ENCODE data around the gene CSNK1A1L. TPM values are rescaled to one million over a fixed set of nuclear protein-coding genes. Genes with fewer than 3 reads are reported as not detected.

Gene CSNK1A1L
- total and polyA plus RNA-seq, 9 donors: not detected

DNA sequence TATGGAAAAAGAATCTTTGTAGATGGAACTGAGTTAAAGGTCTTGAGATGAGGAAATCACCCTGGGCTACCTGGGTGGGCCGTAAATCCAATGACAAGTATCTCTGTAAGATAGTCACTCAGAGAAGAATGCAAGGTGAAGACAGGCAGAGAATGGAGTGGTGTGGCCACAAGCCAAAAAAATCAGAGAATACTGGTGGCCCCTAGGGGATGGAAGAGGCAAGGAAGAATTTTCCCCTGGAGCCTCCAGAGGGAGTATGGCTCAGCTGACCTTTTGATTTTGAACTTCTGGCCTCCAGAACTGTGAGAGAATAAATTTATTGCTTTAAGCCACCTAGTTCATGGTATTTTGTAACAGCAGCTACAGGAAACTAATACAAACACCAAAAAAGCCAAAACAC is 32.7 kb upstream of the CSNK1A1L start:
- Histone ChIP-seq H3K4me3 (no peak overlapping the region), H3K9me3 (no peaks in the 10 kb centered on the region), H3K27me3 (no peaks in the 10 kb centered on the region), H3K4me1 (ENCODE audit: insufficient read depth) (no peaks in the 10 kb centered on the region), H3K36me3 (no peaks in the 10 kb centered on the region), H3K27ac (no peak overlapping the region)
- TF ChIP-seq POLR2A (IDR thresholded peaks at IDR 0.05) (no peak), EP300 (IDR thresholded peaks at IDR 0.05) (no peak)
- TF ChIP-seq, protein P1, sequence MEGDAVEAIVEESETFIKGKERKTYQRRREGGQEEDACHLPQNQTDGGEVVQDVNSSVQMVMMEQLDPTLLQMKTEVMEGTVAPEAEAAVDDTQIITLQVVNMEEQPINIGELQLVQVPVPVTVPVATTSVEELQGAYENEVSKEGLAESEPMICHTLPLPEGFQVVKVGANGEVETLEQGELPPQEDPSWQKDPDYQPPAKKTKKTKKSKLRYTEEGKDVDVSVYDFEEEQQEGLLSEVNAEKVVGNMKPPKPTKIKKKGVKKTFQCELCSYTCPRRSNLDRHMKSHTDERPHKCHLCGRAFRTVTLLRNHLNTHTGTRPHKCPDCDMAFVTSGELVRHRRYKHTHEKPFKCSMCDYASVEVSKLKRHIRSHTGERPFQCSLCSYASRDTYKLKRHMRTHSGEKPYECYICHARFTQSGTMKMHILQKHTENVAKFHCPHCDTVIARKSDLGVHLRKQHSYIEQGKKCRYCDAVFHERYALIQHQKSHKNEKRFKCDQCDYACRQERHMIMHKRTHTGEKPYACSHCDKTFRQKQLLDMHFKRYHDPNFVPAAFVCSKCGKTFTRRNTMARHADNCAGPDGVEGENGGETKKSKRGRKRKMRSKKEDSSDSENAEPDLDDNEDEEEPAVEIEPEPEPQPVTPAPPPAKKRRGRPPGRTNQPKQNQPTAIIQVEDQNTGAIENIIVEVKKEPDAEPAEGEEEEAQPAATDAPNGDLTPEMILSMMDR (IDR thresholded peaks at IDR 0.05): no peak
- no peak for DNase-seq
- intact Hi-C loops (cut with DNase I): no loop called here
- 89 to 95% (median 91%) methylated on average over 1 of the region's 1 CpG for WGBS, 3 donors

DNA sequence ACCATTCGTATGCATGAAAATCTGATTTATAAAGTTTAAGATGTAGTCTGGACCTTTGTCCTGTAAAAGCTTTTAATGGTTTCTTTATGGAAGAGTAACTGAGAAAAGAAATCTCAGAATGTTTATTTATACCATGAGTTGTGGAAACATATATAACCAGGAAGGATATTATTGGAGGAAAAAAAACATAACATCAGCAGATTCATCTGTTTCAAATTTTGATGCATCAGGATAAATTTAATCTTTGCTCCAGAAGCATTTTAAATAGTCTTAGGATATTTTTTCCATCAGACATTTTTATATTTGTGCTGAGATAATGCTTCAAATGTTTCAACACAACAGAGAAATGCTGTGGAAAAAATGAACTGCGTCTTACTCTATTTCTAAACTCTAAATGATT is 31.2 kb upstream of the CSNK1A1L start:
- Histone ChIP-seq H3K36me3 (no peaks in the 10 kb centered on the region), H3K9me3 (no peaks in the 10 kb centered on the region), H3K27ac (no peak overlapping the region), H3K4me1 (ENCODE audit: insufficient read depth) (no peaks in the 10 kb centered on the region), H3K27me3 (no peaks in the 10 kb centered on the region), H3K4me3 (no peak overlapping the region)
- TF ChIP-seq, protein P1 (IDR thresholded peaks at IDR 0.05): no peak
- TF ChIP-seq POLR2A (IDR thresholded peaks at IDR 0.05) (no peak), EP300 (IDR thresholded peaks at IDR 0.05) (no peak)
- intact Hi-C loops (cut with DNase I): no loop called here
- 81 to 93% (median 83%) methylated on average over 2 of the region's 2 CpGs for WGBS, 3 donors
- DNase-seq: no peak

DNA sequence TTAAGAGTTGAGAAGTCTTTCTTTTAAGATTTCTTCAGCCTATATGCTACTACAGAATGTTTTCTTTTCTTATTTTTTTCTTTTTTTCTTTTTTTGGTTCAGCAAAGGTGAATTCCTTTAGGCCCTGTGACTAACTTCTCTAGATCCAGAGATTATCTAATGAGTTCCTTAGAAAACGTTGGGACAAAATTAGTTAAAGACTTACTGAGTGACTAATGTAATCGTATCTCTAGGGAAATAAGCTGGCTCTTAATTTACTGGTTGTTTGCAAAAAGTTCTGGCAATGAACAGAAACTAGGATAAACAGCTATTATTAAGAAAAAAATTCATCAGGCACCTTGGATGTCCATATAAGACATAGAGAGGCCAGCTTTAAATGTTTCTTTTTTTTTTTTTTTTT is 30.7 kb upstream of the CSNK1A1L start:
- intact Hi-C loops (cut with DNase I): no loop called here
- H3K27ac ChIP-seq: no peak overlapping the region
- H3K4me3 ChIP-seq: no peak overlapping the region
- DNase-seq: no peak
- 13 to 19% (median 16%) methylated on average over 2 of the region's 2 CpGs for WGBS, 3 donors
- no peak for TF ChIP-seq POLR2A (IDR thresholded peaks at IDR 0.05)
- TF ChIP-seq, protein P1 (IDR thresholded peaks at IDR 0.05): no peak
- TF ChIP-seq EP300 (IDR thresholded peaks at IDR 0.05): no peak
- H3K4me1 ChIP-seq (ENCODE audit: insufficient read depth): no peaks in the 10 kb centered on the region
- no peaks in the 10 kb centered on the region for H3K9me3 ChIP-seq
- no peaks in the 10 kb centered on the region for H3K36me3 ChIP-seq
- H3K27me3 ChIP-seq: no peaks in the 10 kb centered on the region

DNA sequence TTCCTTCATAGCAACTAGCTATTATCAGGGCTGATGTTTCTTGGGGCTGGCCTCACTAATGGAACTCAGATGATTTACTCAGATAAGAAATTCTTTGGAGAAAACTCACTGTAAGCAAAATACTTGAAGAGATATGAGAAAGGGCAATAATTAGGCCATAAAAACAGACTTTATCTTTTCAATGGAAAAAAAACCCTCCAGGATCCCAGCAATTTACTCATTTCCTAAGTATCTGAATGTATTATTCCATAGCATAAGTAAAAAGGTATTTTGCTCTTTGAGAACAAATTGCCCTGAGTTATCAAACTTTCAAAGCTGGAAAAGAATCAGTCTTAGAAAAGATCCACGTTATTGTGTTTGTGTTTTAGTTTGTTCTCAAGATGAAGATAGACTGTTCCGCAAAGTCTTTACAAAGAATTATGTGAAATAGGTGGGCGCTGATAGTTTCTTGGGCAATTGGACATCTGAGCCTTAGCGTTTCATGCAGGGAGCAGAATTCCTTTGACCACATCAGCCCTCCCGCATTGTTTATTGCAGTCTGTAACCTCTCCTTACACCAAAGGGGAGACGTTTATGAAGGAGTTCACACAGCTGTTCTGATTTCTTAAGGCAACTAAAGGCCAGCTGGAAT is 29.1 kb upstream of the CSNK1A1L start:
- DNase-seq: no peak
- 8 to 15% (median 10%) methylated on average over 6 of the region's 6 CpGs for WGBS, 3 donors
- Histone ChIP-seq H3K27me3 (no peaks in the 10 kb centered on the region), H3K27ac (no peak overlapping the region), H3K4me3 (no peak overlapping the region), H3K36me3 (no peaks in the 10 kb centered on the region), H3K9me3 (no peaks in the 10 kb centered on the region), H3K4me1 (ENCODE audit: insufficient read depth) (no peaks in the 10 kb centered on the region)
- intact Hi-C loops (cut with DNase I): no loop called here
- TF ChIP-seq POLR2A (IDR thresholded peaks at IDR 0.05) (no peak), EP300 (IDR thresholded peaks at IDR 0.05) (no peak)
- TF ChIP-seq, protein P1 (IDR thresholded peaks at IDR 0.05): no peak

All from ovary (tissue), 9 donors.